ENCODE data around the gene TMEM217. TPM values are rescaled to one million over a fixed set of nuclear protein-coding genes. Genes with fewer than 3 reads are reported as not detected.

TMEM217 gene
- polyA plus RNA-seq, 1 of the 3 experiments (the other 2 are of a cell fraction): 1.5 TPM

GRCh38 chr6:37258405-37259105 lies 611 bp upstream of the TMEM217 start:
- WGBS (ENCODE audit: low lambda C conversion rate): 32% methylated on average over 11 of the region's 11 CpGs
- POLR2A ChIA-PET: interaction anchor here (1.5 kb wide), 1 partner anchor 36 kb away, joined by 8 read pairs; no protein-coding TSS in a partner anchor
- peaks cover 59% of the 10 kb centered on the region for H3K79me2 ChIP-seq (ENCODE audit: insufficient read depth)

GRCh38 chr6:37257320-37257633 lies 667 bp downstream of the TMEM217 start:
- ChIA-PET CTCF (interaction anchor here (1.0 to 2.1 kb wide), 4 partner anchors 9 to 239 kb away, joined by 3 to 7 read pairs (median 4); no protein-coding TSS in a partner anchor), POLR2A (interaction anchor here (0.6 to 1.5 kb wide), 2 partner anchors 35 to 62 kb away, joined by 4 to 8 read pairs; no protein-coding TSS in a partner anchor)
- no peaks in the 10 kb centered on the region for H3K27me3 ChIP-seq (ENCODE audit: insufficient read depth)
- H3K9me2 ChIP-seq: no peaks in the 10 kb centered on the region
- DNase-seq: peak; percentile 9
- peak overlapping the region; percentile 65 to 91 for H3K4me3 ChIP-seq (ENCODE audit: low read depth in 2 of 2, low read length in 1 of 2)
- peak overlapping the region; percentile 54; the same call in 1 of the 2 replicates for H2AFZ ChIP-seq (ENCODE audit: low read depth)
- H3F3A ChIP-seq (replicated peaks; ENCODE audit: insufficient read depth): no peaks in the 10 kb centered on the region
- no peak overlapping the region for H3K27ac ChIP-seq (ENCODE audit: low read depth in 2 of 2, low read length in 1 of 2)
- no peak overlapping the region for H3K9ac ChIP-seq
- H3K36me3 ChIP-seq (replicated peaks in 1 of 2; ENCODE audit: control insufficient read depth in 1 of 2, insufficient read depth in 2 of 2, low read length in 1 of 2): no peaks in the 10 kb centered on the region
- peaks cover 10 to 11% of the 10 kb centered on the region in 2 experiments; a peak in 3 of 4 replicates for H3K4me1 ChIP-seq (ENCODE audit: control insufficient read depth in 1 of 2, insufficient read depth in 2 of 2, low read depth in 1 of 2, low read length in 1 of 2)
- H3K79me2 ChIP-seq (ENCODE audit: insufficient read depth): peaks cover 46% of the 10 kb centered on the region
- no peaks in the 10 kb centered on the region for H4K20me1 ChIP-seq (ENCODE audit: insufficient read depth)
- WGBS (ENCODE audit: low lambda C conversion rate): under 1% methylated on average over 6 of the region's 9 CpGs
- H3K9me3 ChIP-seq: no peaks in the 10 kb centered on the region
- H3K4me2 ChIP-seq: peak overlapping the region; percentile 87
- TF ChIP-seq ELF1 (IDR thresholded peaks at IDR 0.05) (no peak), TCF12 (IDR thresholded peaks at IDR 0.05) (no peak), TEAD4 (IDR thresholded peaks at IDR 0.05; ENCODE audit: borderline replicate concordance, insufficient read depth) (no peak)

More at GRCh38 chr6:37258405-37259105, 611 bp upstream of the TMEM217 start:
- H3F3A ChIP-seq (replicated peaks; ENCODE audit: insufficient read depth): no peaks in the 10 kb centered on the region
- H3K9me2 ChIP-seq: no peaks in the 10 kb centered on the region
- TF ChIP-seq CTCF (IDR thresholded peaks at IDR 0.05): peak; percentile 12; the same call in 1 of the 2 replicates
- no peak for TF ChIP-seq FOXM1 (IDR thresholded peaks at IDR 0.05; ENCODE audit: low read depth)
- peak overlapping the region; percentile 86 for H2AFZ ChIP-seq (ENCODE audit: low read depth)
- H3K4me3 ChIP-seq (ENCODE audit: low read depth in 2 of 2, low read length in 1 of 2): peak overlapping the region; percentile 65 to 91
- H3K27me3 ChIP-seq (ENCODE audit: insufficient read depth): no peaks in the 10 kb centered on the region
- H4K20me1 ChIP-seq (ENCODE audit: insufficient read depth): no peaks in the 10 kb centered on the region
- peak overlapping the region; percentile 84 to 85 for H3K27ac ChIP-seq (ENCODE audit: low read depth in 2 of 2, low read length in 1 of 2)
- peak overlapping the region; percentile 96 for H3K9ac ChIP-seq
- no peak for DNase-seq
- peak overlapping the region; percentile 87 for H3K4me2 ChIP-seq
- CTCF ChIA-PET: interaction anchor here (0.9 to 2.1 kb wide), 4 partner anchors 36 to 240 kb away, joined by 3 to 7 read pairs (median 4); no protein-coding TSS in a partner anchor
- no peaks in the 10 kb centered on the region for H3K9me3 ChIP-seq
- H3K36me3 ChIP-seq (replicated peaks in 1 of 2; ENCODE audit: control insufficient read depth in 1 of 2, insufficient read depth in 2 of 2, low read length in 1 of 2): no peaks in the 10 kb centered on the region
- peaks cover 10 to 11% of the 10 kb centered on the region in 2 experiments; a peak in 3 of 4 replicates for H3K4me1 ChIP-seq (ENCODE audit: control insufficient read depth in 1 of 2, insufficient read depth in 2 of 2, low read depth in 1 of 2, low read length in 1 of 2)

GRCh38 chr6:37256692-37257319 lies 1.1 kb downstream of the TMEM217 start:
- Histone ChIP-seq H3K79me2 (ENCODE audit: insufficient read depth) (peaks cover 41% of the 10 kb centered on the region), H3K9me2 (no peaks in the 10 kb centered on the region), H3K4me2 (peak overlapping the region; percentile 87), H3K4me1 (ENCODE audit: control insufficient read depth in 1 of 2, insufficient read depth in 2 of 2, low read depth in 1 of 2, low read length in 1 of 2) (peaks cover 10 to 11% of the 10 kb centered on the region in 2 experiments; a peak in 3 of 4 replicates), H3K27ac (ENCODE audit: low read depth in 2 of 2, low read length in 1 of 2) (no peak overlapping the region), H3K4me3 (ENCODE audit: low read depth in 2 of 2, low read length in 1 of 2) (peak overlapping the region in 1 of 2 experiments; percentile 65; a peak in 2 of 4 replicates), H2AFZ (ENCODE audit: low read depth) (peak overlapping the region; percentile 54; the same call in 1 of the 2 replicates), H3K9ac (no peak overlapping the region), H3F3A (replicated peaks; ENCODE audit: insufficient read depth) (no peaks in the 10 kb centered on the region), H3K27me3 (ENCODE audit: insufficient read depth) (no peaks in the 10 kb centered on the region), H3K36me3 (replicated peaks in 1 of 2; ENCODE audit: control insufficient read depth in 1 of 2, insufficient read depth in 2 of 2, low read length in 1 of 2) (no peaks in the 10 kb centered on the region), H4K20me1 (ENCODE audit: insufficient read depth) (no peaks in the 10 kb centered on the region), H3K9me3 (no peaks in the 10 kb centered on the region)
- TF ChIP-seq MEF2A (IDR thresholded peaks at IDR 0.05; ENCODE audit: borderline replicate concordance, low read depth) (no peak), GABPA (IDR thresholded peaks at IDR 0.05; ENCODE audit: low read depth) (no peak), USF2 (IDR thresholded peaks at IDR 0.05; ENCODE audit: borderline replicate concordance, low read depth, low read length) (no peak), REST (IDR thresholded peaks at IDR 0.05; ENCODE audit: low read depth, low read length) (no peak), CHD2 (IDR thresholded peaks at IDR 0.05; ENCODE audit: low read length, partially characterized antibody) (no peak), EP300 (IDR thresholded peaks at IDR 0.05; ENCODE audit: borderline replicate concordance in 1 of 2, low read depth in 1 of 2, low read length in 1 of 2) (no peak), FOXJ3 (CRISPR knock-in tag; IDR thresholded peaks at IDR 0.05) (no peak)
- WGBS (ENCODE audit: low lambda C conversion rate): 69% methylated on average over 12 of the region's 12 CpGs
- DNase-seq: no peak
- ChIA-PET CTCF (interaction anchor here (1.0 to 2.1 kb wide), 4 partner anchors 9 to 239 kb away, joined by 3 to 7 read pairs (median 4); no protein-coding TSS in a partner anchor), POLR2A (interaction anchor here (0.6 to 1.5 kb wide), 2 partner anchors 34 to 62 kb away, joined by 4 to 8 read pairs; no protein-coding TSS in a partner anchor)

All from SK-N-SH (cell line).